CD4-positive, alpha-beta T cell treated with Interleukin-2 at 100 ng/mL for 4 hours (primary cell): ENCODE measurements around the gene ACAP2.
"Not testable (repeated sequence)": the region's sequence is repeated elsewhere in the genome, so short reads cannot be mapped to it uniquely, and the experiment has no call there.

Experiments used
- DNase-seq: peaks from one replicate; pipeline ENCODE4 v3.0.0-alpha.2; 2020; ENCODE audit warnings: low spot score

Gene ACAP2

GRCh38 chr3:195388380-195388779 lies 54.4 kb downstream of the ACAP2 start:
- no peak for DNase-seq

GRCh38 chr3:195386739-195387138 lies 56.1 kb downstream of the ACAP2 start:
- no peak for DNase-seq

DNA sequence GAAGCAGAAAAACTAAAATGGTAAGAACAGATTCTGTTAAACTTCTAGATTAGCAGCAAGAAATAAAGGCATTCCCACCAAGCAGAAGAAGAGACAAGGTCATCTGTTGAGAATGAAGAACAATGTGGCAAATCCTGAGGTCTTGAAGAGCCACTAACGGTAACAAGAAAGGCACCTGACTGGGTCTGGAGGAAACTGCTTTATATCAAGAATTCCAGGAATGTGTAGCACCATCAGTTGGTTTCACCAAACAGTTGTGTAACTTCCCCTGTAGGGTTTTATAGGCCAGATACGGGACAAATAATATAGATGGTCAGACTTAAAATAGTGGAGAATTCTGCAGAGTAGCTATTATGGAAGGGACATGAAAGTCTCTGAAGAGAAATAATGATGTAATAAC lies 57.3 kb downstream of the ACAP2 start:
- DNase-seq: no peak

- no peak for DNase-seq
These were observed 57.9 kb downstream of the ACAP2 start for GRCh38 chr3:195384952-195385351.

DNA sequence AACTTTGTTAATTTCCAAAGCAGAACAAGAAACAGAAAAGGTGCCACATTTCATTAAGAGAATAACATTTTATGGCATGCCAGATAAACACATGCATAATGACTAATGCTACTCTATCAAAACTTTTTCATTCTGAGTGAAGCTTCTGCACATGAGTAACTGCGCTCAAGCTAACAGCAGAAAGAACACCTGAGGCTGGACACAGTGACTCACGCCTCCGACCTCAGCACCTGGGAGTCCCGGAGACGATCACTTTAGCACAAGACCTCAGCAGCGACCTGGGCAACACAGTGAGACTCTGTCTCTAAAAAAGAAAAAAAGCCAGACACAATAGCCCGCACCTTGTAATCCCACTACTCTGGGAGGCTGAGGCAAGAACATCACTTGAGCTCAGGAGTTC lies 70.6 kb downstream of the ACAP2 start:
- DNase-seq: no peak

- no peak for DNase-seq
These were observed 76.5 kb downstream of the ACAP2 start for GRCh38 chr3:195366200-195366925.

DNA sequence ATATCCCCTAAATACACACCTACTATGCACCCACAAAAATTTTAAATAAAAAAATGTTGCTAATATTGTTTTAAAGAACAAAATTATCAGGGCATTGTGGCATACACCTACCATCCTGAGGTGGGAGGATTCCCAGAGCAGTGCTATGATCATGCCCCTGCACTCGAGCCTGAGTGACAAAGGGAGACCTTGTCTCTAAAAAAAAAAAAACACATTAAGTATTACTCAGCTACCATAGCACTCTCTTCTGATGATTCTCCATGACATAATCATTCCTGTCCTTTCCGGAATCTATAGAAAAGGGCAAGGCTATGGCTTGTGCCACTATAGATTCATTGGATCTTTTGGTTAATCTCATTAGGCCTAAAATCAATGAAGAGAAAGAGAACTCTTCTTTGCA lies 77.4 kb downstream of the ACAP2 start:
- DNase-seq: no peak

DNA sequence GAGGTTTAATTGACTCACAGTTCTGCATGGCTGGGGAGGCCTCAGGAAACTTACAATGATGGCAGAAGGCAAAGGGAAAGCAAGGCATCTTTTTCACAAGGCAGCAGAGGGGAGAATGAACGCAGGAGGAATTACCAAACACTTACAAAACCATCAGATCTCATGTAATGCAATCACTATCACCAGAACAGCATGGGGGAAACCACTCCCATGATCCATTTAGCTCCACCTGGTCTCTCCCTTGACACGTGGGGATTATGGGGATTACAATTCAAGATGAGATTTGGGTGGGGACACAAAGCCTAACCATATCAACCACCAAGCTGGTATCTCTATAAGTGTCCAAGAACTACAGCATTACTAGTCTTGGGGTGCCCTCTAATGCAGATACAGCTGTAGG lies 85.0 kb downstream of the ACAP2 start:
- DNase-seq: not testable (repeated sequence)

- no peak for DNase-seq
These were observed 86.4 kb downstream of the ACAP2 start for GRCh38 chr3:195356151-195357086.

- not testable (repeated sequence) for DNase-seq
These were observed 88.8 kb downstream of the ACAP2 start for GRCh38 chr3:195354009-195354408.

DNA sequence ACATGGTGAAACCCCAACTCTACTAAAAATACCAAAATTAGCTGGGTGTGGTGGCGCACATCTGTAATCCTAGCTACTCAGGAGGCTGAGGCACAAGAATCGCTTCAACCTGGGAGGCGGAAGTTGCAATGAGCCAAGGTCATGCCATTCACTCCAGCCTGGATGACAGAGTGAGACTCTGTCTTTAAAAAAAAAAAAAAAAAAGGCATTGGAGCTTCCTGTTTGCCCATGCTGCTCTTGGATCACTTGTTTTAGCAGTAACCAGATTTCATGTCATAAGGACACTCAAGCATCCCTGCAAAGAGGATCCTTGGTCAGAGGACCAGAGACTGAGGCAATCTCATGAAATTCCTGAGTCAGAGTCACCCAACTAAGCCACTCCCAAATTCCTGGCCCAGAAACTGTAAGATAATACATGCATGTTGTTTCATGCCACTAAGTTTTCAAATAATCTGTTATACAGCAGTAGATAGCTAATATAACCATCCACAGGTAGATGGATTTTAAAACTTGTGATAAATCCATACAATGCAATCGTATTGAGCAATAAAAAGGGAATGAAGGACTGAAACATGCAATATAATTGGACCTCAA lies 89.8 kb downstream of the ACAP2 start:
- DNase-seq: no peak

- no peak for DNase-seq
These were observed 94.2 kb downstream of the ACAP2 start for GRCh38 chr3:195348426-195349115.

DNA sequence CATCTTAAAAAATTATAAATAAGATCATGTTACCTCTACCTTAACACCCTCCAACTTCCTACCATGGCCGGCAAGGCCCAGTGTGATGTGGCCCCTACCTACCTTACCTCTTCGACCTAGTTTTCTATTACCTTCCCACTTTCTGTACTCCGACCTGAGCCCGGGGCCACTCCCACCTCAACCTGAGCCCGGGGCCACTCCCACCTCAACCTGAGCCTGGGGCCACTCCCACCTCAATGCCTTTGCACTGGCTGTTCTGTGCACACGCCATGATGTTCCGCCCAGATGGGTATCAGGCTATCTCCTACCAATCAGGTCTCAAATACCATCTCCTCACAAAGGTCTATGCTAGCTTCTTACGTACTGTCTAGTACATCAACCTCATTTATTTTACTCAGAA lies 105.1 kb downstream of the ACAP2 start:
- DNase-seq: no peak

GRCh38 chr3:195334967-195335366 lies 107.9 kb downstream of the ACAP2 start:
- no peak for DNase-seq

DNA sequence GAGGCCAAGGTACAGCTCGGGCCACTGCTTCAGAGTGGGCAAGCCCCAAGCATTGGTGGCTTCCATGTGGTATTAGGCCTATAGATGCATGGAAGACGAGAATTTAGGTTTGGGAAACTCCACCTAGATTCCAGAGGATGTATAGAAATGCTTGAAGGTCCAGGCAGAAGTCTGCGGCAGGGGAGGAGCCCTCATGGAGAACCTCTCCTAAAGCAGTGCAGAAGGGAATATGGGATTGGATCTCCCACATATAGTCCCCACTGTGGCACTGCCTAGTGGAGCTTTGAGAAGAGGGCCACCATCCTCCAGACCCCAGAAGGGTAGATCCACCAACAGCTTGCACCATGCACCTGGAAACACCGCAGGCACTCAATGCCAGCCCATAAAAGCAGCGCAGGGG lies 123.8 kb downstream of the ACAP2 start:
- DNase-seq: no peak

DNA sequence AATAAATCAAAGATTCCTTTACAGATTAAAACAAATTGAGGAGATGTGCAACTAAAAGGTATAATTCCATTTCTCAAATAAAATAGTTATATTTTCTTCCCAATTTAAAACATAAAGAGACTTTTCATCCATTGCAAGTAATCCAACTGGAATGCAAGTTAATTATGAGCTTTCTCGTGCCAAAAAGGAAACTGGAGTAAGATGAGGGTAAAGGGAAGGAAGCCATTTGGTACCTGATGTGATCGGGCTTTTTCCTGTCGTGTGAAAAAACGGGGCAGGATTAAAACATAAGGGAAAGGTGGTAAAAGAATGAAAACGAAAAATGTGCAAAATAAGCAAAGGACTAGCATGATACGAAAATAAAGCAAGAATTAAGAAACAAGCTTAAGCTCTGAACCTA lies 130.1 kb downstream of the ACAP2 start:
- no peak for DNase-seq

DNA sequence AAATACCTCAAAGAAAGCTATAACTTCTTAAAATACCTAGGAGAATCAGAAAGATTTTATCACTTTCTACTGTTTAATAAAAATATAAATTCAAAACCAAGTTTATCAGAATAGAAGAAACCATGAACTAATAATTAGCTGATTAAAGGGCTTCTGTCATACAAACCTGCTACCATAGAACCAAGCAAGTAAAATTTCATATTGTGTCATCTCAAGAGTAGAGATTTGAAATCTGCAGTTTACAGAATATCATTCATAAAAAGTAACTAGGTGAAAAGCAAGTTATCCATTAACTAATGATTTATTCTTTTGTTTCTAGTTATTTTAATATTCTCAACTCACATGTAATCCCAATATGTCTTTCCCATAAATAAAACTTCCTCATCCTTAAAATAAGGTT lies 135.1 kb downstream of the ACAP2 start:
- DNase-seq: no peak

DNA sequence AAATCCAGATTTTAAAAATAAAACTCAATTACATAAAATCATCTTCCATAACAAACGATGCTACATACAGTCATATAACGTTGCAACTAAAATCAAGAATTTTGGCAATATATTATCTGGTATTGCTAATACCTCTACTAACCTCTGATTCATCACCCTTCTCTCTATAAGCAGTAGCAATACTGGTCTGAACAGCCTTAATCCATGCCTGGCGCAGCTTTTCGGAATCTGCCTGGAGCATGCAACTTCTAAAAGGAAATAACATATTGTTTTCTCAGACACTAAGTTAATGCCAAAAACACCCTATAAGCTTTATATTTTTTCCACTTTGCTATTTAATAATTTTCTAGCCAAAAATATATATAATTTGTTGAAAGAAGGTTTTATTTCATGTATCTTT lies 136.5 kb downstream of the ACAP2 start:
- no peak for DNase-seq

- no peak for DNase-seq
These were observed 140.4 kb downstream of the ACAP2 start for GRCh38 chr3:195302431-195302830.

DNA sequence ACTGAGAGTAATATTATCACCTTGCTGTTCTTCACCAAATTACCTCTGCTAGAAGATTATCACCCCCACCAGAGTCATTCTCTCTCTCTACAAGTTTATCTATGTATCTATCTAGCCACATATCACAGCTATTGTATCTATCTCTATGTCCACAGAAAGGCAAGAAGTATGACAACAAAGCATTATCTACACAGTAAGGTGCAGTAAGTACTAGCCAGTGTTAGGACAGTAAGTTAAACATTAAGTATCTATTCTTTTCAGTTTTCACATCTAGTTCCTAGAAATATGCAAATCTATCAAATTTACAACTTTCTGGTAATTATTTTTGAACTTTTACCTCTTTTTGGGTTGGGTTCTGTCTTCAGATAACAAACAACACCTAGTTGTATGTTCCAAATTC lies 145.4 kb downstream of the ACAP2 start:
- no peak for DNase-seq

GRCh38 chr3:195296662-195297061 lies 146.2 kb downstream of the ACAP2 start:
- DNase-seq: no peak

DNA sequence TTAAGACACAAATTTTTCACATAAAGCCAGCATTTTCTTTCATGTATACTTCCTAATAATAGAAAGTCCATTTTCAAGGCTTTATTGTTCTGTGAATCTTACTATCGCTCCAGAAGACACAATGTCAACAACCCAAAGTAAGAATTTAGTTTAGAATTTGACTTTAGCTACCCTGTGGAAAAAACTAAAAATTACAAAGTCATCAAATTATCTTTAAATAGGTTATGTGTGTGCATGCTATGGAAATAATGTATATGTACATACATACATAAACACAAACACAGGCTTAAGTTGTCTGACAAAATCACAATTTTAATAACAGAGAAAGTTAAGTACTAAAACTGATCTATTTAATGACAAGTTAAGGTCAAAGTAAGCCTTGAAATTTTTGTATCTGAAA lies 151.7 kb downstream of the ACAP2 start:
- no peak for DNase-seq
